Bone marrow (tissue), 2 donors: ENCODE results near the gene AGBL2.
"Not testable (repeated sequence)": the region's sequence is repeated elsewhere in the genome, so short reads cannot be mapped to it uniquely, and the experiment has no call there.

ENCODE experiments used
- DNase-seq, 2 donors: peaks; one replicate each; lab custom pipeline; 2025; lab: John Stamatoyannopoulos, UW

The AGBL2 gene

DNA sequence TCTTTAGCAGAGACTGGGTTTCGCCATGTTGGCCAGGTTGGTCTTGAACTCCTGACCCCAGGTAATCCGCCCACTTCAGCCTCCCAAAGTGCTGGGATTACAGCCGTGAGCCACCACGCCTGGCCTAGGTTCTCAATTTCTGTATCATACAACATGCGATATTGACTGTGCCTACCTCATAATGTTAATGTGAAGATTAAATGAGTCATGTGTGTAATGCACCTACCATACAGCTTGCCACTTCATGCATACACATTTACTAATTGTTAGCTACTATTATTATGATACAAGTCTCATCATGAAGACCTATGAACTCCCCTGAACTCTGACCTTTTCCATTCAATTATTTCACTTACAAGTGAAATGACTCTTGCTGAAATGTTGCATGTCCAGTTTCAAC, 25.7 kb downstream of the AGBL2 start:
- no peak for DNase-seq

DNA sequence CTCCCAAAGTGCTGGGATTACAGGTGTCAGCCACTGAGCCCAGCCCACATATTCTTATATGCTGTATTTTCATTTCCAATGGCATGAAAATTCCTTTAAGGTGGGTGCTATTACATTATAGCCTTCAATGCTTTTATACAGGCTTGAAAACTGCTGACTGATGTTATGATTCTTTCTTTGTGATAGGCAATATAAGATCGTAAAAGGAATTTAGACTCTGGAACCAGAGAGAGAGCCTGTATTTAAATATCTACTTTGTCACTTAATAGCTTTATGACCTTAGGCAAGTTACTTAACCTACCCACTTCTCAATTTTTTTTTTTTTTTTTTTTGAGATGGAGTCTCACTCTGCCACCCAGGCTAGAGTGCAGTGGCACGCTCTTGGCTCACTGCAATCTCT, 26.2 kb downstream of the AGBL2 start:
- no peak for DNase-seq

DNA sequence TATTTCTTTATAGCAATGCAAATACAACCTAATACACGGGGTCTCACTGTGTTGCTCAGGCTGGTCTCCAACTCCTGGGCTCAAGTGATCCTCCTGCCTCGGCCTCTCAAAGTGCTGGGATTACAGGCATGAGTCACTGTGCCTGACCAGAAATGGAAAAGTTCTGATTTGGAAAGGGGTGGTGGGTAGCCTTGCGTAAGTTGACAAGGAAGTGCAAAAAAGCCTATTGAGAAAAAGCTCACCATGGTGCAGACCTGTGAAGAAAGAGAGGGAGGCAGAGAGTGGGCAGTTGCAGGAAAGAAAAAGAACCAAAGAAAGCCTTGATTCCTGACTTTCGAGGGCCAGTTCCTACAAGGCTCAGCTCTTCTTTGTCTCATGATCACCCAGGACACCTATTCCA, 27.1 kb downstream of the AGBL2 start:
- no peak for DNase-seq

DNA sequence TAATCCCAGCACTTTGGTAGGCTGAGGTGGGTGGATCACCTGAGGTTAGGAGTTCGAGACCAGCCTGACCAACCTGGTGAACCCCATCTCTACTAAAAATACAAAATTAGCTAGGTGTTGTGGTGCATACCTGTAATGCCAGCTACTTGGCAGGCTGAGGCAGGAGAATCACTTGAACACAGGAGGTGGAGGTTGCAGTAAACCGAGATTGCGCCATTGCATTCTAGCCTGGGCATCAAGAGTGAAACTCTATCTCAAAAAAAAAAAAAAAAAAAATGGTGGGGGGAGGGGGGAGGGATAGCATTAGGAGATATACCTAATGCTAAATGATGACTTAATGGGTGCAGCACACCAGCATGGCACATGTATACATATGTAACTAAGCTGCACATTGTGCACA, 28.5 kb downstream of the AGBL2 start:
- not testable (repeated sequence) for DNase-seq

DNA sequence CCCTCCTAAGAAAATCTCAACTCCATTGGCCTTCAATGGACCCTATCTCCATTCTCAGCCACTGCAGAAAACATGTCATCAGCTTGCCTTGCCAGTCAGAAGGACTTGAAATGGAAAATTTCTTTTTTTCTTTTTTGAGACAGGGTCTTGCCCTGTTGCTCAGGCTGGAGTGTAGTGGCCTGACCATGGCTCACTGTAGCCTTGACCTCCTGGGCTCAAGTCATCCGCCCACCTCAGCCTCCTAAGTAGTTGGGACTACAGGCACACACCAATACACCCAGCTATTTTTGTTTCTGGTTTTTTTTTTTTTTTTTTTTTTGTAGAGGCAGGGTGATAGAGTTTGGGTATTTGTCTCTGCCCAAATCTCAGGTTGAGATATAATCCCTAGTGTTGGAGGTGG, 29.0 kb downstream of the AGBL2 start:
- no peak for DNase-seq

DNA sequence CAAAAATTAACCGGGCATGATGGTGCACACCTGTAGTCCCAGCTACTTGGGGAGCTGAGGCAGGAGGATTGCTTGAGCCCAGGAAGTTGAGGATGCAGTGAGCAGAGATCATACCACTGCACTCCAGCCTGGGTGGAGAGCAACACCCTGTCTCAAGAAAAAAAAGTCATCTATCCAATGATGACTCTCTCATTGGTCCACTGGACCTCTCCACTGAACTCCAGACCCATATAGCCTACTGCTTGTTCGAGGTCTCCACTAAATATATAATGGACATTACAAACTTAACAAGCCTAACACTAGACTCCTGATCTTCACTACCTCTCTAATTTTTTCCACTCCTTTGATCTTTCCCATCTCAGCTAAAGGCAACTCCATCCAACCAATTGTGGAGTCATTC, 39.3 kb downstream of the AGBL2 start:
- no peak for DNase-seq

DNA sequence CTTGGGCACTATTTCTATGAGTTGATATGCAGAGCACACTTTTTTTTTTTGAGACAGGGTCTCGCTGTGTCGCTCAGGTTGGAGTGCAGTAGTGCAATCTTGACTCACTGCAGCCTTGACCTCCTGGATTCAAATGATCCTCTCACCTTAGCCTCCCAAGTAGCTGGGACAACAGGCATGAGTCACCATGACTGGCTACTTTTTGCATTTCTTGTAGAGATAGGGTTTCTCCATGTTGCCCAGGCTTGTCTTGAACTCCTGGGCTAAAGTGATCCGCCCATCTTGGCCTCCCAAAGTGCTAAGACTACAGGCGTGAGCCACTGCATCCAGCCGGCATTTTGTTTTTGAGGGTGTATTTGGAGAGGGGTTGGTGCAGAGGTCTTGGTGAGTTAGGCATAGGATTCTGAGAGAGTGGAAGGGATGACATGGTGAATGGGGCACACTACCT, 42.9 kb downstream of the AGBL2 start:
- DNase-seq, result no peak

DNA sequence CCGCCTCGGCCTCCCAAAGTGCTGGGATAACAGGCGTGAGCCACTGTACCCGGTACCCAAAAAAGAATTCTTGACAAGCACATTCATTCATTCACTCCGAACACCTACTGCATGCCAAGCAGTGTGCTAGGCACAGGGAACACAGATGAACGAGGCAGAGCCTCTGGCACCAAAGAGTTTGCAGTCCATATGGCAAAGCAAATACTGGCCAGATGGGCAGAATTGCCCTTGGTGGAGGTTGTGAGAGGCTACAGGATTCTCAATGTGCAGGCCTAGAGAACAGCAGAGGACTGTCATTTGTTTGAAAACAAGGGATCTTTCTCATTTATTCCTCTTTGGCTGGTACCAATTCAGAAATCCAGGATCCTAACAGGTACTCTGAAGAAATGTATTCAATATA, 45.3 kb downstream of the AGBL2 start:
- no peak for DNase-seq

DNA sequence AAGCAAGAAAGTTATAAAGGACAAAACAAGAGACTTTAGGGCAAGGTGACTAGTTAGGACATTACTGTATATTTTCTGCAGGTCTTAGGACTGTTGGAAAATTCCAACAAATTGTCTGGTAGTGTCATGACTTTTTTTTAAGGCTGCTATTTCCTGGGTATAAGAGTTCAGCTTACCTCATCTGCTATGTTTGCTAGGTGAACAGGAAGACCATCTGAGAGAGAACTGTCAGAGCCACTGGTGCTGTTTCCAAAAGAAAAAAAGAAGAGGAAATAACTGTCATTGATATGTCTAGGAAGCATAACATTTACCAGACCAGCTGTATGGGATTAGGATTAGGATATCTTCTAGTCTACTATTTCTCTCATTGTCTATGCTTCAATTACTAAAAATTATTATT, 46.5 kb downstream of the AGBL2 start:
- no peak for DNase-seq

DNA sequence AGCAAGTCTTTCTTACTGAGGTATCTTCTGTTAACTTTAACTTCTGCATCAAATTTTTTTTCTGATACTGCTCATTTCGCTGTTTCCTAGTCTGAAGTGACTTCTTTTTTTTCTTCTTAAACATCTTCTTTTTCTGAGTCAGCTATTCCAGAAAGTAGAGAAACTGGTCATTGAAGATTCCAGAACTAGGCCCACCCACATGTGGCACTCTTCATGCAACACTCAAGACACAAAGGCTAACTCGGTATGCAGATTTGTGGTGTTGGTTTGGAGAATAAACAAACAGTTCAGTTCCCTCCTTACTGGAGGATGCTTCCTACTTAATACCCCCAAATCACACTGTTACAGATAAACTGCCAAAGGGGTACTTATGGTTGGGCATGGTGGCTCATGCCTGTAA, 47.6 kb downstream of the AGBL2 start:
- no peak for DNase-seq

DNA sequence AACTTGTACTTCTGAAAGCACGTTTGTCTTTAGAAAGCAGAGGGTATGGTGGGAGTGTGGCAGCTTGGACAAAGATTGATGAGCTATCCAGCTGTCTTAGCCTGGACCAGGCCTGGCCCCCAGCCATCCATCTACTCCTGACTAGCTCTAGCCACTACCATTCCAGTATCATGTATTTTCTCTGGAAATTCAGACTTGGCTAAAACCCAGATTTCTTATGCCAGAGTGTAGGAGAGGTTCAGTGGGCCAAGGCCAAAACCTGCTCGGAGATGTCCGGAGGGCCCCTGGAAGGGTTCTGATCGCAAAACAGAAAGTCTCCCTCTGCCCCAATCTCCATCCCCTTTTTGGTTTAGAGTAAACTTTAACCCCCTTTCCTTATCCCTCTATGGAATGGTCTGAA, 48.0 kb downstream of the AGBL2 start:
- no peak for DNase-seq

DNA sequence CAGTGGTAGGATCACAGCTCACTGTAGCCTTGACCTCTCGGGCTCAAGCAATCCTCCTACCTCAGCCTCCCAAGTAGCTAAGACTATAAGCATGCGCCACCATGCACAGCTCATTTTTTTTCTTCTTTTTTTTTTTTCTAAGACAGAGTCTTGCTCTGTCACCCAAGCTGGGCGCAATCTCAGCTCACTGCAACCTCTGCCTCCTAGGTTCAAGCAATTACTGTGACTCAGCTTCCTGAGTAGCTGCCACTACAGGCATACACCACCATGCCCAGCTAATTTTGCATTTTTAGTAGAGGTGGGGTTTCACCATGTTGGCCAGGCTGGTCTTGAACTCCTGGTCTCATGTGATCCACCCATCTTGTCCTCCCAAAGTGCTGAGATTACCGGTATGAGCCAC, 50.2 kb downstream of the AGBL2 start:
- DNase-seq, result peak in 1 of 2 donors; percentile 11

DNA sequence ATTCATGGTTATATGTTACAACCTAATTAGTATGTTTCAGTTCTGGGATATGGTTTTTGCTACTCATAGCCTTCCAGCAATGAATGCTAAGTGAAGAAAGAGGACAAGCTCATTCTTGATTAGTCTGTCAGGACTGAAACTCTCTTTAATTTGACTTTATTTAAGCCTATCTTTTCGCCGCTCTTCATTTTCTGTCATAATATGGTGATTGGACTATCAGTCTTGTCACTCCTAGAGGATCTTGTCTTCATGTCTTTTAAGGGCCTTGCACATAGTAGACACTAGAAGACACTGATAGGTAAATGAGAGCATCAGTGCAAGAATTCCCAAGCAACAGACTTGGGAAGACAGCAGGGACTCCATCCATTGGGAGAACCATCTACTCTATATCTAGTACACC, 53.9 kb downstream of the AGBL2 start:
- no peak for DNase-seq

DNA sequence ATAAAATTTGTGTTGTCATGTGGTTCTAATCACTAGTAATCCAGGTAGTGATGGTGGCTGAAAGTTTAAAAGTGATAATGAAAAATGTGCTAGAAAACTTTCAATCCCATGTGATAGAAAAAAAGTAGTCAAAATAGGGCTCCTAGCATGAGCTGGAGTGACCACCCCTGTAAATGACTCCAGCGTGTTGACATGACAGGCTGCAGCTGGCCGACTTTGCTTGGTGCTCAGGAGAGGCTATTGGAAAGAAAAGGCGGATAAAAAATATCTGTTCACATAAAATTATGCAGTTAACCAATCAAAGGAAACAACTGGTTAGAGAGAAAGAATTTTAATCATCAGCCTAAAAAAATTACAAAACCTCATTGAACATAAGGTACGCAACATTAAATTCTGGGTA, 55.9 kb downstream of the AGBL2 start:
- no peak for DNase-seq

DNA sequence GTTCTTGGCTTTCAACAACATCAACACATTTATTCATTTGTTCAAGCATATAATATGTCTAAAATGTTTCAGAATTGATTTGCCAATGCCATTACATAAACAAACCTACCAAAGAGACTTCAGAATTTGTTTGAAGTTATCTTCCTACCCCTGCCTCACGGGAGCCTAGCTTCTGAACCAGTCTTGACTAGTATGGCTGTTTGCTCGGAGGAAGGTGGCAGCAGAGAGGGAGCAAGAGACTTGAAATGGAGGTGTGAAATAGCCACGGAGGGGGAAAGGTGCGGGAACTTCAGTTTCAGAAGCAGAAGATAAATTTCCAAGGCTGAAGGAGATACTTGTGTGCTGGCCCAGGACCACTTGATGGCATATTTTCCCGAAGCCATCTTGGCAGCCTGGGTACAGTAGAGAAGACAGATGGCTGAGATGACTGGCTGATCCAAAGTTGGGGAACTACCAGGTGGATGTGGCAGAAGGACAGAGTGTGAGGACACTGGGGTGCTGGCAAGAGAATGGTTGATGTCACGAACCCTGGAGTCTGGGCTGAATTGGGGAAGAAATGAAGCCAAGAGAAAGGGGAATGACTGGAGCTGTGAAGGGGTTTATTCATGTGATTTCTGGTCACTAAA, 58.8 kb downstream of the AGBL2 start:
- no peak for DNase-seq

DNA sequence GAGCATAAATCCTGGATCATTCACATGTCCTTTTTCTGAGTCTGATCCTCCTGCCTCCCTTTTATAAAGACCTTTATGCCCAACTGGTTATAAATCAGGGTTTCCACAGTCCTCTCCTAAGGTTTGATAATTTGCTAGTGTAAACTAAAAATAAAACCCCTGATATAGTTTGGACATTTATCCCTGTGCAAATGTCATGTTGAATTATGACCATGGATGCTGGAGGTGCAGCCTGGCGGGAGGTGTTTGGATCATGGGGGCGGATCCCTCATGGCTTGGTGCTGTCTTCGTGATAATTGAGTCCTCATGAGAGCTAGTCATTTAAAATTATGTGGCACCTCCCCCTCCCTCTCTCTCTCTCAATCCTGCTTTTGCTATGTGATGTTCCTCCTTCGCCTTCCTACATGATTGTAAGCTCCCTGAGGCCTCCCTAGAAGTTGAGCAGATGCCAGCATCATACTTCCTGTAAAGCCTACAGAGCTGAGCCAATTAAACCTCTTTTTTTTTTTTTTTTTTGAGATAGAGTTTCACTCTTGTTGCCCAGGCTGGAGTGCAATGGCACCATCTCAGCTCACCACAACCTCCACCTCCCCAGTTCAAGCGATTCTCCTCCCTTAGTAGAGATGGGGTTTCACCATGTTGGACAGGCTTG, 63.2 kb downstream of the AGBL2 start:
- no peak for DNase-seq

DNA sequence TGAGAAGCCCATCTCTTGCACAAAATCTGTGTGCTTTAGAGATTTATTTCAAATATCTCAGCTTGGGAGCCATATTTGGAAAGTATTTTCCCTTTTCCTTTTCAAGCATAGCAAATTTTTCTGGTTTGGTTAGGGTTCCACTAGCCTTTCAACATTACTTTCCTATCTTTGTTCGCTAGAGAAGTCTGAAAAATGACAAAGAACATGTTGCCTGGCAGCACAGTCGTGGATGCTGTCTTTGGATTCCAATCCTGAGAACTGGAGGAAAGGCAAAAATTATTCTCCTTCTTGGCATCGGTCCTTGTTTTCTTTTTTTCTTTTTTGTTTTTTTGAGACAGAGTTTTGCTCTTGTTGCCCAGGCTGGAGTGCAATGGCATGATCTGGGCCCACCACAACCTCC, 65.9 kb downstream of the AGBL2 start:
- no peak for DNase-seq

DNA sequence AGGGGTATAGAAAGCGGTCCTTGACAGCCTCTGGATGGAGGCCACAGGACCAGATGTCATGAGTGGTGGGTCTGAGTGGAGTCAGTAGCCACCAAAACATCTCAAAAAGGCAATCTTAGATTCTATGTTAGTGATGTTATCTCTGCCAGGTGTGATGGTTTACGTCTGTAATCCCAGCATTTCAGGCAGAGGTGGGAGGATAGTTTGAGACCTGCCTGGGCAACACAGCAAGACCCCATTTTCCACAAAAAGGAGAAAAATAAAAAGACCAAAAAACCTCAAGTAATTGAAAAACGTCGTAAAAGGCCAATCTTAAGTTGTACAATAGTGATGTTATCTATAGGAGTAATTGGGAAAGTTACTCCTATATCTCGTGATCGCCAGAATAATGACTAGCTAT, 69.2 kb downstream of the AGBL2 start:
- no peak for DNase-seq

DNA sequence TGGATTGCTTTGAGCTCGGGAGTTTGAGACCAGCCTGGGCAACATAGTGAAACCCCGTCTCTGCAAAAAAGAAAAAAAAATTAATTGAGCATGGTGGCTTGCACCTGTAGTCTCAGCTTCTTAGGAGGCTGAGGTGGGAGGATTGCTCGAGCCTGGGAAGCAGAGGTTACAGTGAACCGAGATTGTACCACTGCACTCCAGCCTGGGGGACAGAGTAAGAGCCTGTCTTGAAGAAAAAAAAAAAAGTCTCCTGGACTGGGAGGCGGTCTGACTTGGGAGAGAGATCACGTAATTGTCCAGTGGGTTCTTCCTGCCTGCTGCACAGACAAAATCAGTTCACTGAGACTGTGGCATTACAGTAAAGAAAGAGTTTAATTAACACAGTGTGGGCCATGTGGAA, 69.7 kb downstream of the AGBL2 start:
- DNase-seq, result no peak

DNA sequence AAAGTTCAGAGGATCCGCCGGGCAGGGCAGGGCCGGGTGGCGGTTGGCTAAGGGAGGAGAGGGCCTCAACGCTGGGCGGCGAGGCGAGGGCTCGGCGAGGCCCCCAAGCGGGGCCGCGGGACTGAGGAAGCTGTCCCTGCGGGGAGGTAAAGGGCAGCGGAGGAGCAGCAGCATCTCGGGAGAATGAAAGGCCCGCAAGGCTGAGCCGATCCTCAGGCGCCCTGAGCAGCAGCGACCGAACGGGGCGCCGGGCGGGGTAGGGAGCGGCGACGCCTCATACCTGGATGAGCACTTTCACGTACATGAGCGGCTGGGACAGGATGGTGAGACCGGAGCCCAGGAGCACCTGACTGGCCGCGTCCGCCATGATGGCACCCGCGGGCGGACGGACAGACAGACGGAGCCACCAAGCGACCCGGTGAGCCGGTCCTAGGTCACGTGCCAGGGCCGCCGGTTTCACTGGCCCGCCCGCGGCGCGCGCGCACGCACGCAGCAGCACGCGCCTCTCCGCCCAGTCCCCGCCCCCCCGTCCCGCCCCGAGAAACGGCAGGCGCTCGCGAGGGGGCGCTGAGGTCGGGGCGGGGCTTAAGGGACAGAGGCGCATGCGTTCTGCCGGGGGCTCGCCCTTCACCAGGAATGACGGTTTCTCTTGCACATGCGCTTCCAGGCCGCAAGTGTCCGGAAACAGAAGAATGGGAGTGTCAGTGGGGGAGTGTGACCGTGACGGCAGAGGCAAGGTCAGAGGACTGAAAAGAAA, 72.9 kb downstream of the AGBL2 start, which contains the start of gene MTCH2:
Gene MTCH2, minus strand, starts transcription at position 461 of the 757 bp plus-strand sequence. Its CDS starts 94 bp downstream, at position 367.
- DNase-seq, result peak; percentile 89 to 94

DNA sequence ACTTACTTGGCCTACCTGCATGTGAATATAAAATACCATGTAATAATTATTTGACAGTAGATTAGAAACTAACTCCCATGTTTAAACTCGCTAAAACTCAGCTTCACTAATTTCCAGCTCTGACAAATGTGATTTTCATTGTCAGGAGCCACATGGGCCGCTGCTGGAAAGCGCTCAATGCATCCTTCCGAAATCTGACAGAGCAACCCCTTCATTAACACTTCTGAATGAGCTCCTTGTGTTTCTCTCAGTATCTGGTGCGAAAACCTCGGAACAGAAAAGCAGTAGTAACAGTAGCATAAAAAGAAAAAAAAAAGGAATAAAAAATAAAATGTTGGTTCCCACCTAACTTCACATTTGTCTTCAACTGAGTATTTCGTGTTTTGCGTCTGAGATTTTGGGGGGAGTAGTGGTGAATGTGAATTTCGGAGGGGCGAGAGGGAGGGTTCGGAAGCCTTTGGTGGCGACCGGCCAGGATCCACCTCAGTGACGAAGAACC, 73.5 kb downstream of the AGBL2 start:
- DNase-seq, result no peak

DNA sequence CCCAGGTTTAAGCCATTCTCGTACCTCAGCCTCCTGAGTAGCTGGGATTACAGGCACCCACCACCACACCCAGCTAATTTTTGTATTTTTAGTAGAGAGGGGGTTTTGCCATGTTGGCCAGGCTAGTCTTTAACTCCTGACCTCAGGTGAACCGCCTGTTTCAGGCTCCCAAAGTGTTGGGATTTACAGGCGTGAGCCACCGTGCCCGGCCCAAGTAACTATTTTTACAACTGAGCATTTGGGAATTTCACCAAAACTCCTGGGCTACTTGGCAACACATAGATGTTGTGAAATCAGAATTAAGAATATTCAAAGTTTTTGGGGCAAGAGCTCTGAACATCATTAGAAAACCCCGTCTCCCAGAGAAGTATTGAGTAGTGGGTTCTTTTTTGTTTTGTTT, 74.7 kb downstream of the AGBL2 start:
- not testable (repeated sequence) for DNase-seq

DNA sequence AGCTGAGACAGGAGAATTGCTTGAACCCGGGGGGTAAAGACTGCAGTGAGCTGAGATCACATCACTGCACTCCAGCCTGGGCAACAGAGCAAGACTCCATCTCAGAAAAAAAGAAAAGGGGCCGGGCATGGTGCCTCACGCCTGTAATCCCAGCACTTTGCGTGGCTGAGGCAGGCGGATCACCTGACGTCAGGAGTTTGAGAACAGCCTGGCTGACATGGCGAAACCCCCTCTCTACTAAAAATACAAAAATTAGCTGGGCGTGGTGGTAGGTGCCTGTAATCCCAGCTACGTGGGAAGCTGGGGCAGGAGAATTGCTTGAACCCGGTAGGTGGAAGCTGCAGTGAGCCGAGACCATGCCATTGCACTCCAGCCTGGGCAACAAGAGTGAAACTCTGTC, 78.8 kb downstream of the AGBL2 start:
- not testable (repeated sequence) for DNase-seq
